ENCODE measurements around the gene CLRN2. TPM values are rescaled to one million over a fixed set of nuclear protein-coding genes. Genes with fewer than 3 reads are reported as not detected.
A peak's percentile ranks its signal among the peaks of the same experiment; 100 is the strongest.
"Not testable (repeated sequence)": the region's sequence is repeated elsewhere in the genome, so short reads cannot be mapped to it uniquely, and the experiment has no call there.

Gene CLRN2
- total RNA-seq, 1 donor from 2014 or later = not detected

DNA sequence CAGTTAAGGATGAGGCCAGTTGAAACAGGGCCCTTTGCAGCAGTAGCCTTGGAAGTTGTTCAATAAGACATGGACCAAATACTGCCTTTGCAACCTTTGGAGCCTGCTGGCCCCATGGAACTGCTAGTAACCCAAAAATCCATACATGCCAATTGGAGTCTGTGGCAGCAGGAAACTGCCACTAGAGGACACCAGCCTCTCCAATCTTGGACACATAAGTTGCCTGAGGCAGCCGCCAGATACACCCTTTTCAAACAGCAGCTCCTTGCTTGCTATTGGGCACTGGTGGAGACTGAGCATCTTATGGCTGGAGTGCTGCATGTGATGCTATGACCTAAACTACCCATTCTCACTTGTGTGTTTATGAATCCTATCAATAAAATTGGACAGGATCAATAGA, 47.2 kb downstream of the CLRN2 start:
- Mint-ChIP-seq H3K9me3 (no peaks in the 10 kb centered on the region), H3K4me3 (no peak overlapping the region), H3K27ac (no peak overlapping the region), H3K4me1 (ENCODE audit: unreplicated experiment) (no peaks in the 10 kb centered on the region), H3K36me3 (no peaks in the 10 kb centered on the region), H3K27me3 (no peaks in the 10 kb centered on the region)
- no peak for DNase-seq (ENCODE audit: extremely low spot score, unreplicated experiment)
- TF ChIP-seq, protein P1, sequence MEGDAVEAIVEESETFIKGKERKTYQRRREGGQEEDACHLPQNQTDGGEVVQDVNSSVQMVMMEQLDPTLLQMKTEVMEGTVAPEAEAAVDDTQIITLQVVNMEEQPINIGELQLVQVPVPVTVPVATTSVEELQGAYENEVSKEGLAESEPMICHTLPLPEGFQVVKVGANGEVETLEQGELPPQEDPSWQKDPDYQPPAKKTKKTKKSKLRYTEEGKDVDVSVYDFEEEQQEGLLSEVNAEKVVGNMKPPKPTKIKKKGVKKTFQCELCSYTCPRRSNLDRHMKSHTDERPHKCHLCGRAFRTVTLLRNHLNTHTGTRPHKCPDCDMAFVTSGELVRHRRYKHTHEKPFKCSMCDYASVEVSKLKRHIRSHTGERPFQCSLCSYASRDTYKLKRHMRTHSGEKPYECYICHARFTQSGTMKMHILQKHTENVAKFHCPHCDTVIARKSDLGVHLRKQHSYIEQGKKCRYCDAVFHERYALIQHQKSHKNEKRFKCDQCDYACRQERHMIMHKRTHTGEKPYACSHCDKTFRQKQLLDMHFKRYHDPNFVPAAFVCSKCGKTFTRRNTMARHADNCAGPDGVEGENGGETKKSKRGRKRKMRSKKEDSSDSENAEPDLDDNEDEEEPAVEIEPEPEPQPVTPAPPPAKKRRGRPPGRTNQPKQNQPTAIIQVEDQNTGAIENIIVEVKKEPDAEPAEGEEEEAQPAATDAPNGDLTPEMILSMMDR (conservative IDR thresholded peaks at IDR 0.05) = peak; percentile 23

DNA sequence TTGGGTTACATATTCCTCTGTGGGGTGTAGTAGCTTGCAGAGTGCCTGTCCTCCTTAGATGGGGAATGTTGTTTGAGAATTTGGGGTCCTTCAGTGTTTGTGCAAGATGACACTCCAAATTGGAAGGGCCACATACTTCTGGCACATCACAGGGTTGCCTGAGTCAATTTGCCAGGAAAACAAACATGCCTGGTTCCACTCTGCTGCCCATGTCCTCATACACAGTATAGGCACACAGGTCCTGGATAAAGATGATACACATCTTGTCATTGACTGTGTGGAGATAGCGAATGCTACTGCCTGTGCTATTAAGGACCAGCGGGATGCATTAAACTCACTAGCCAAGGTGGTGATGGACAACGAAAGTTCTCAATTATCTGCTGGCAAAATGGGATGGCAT, 50.9 kb downstream of the CLRN2 start:
- Mint-ChIP-seq H3K27ac (no peak overlapping the region), H3K27me3 (no peaks in the 10 kb centered on the region), H3K36me3 (no peaks in the 10 kb centered on the region), H3K4me1 (ENCODE audit: unreplicated experiment) (no peaks in the 10 kb centered on the region), H3K4me3 (no peak overlapping the region), H3K9me3 (no peaks in the 10 kb centered on the region)
- no peak for DNase-seq (ENCODE audit: extremely low spot score, unreplicated experiment)
- TF ChIP-seq, protein P1 (conservative IDR thresholded peaks at IDR 0.05) = no peak

DNA sequence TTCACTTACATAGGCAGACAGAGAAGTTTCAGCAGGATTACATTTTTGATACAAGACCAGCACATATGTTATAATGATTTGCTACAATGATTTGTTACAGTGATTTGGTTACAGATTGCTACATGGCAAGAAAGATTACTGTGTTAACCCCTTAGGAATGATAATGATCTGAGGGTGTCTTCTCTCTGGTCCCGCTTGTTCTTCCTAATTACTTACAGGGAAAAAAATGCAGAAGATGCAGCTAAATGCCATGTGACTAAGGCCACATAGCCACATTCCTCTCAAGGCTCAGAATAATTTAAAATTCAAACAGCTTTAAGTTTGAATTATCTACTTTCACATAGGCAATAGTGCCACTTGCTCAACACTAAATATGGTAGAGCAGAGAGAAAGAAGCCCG, 52.3 kb downstream of the CLRN2 start:
- TF ChIP-seq, protein P1 (conservative IDR thresholded peaks at IDR 0.05) = no peak
- no peaks in the 10 kb centered on the region for H3K27me3 Mint-ChIP-seq
- H3K36me3 Mint-ChIP-seq = no peaks in the 10 kb centered on the region
- no peaks in the 10 kb centered on the region for H3K9me3 Mint-ChIP-seq
- DNase-seq (ENCODE audit: extremely low spot score, unreplicated experiment) = no peak
- no peaks in the 10 kb centered on the region for H3K4me1 Mint-ChIP-seq (ENCODE audit: unreplicated experiment)
- no peak overlapping the region for H3K27ac Mint-ChIP-seq
- no peak overlapping the region for H3K4me3 Mint-ChIP-seq

DNA sequence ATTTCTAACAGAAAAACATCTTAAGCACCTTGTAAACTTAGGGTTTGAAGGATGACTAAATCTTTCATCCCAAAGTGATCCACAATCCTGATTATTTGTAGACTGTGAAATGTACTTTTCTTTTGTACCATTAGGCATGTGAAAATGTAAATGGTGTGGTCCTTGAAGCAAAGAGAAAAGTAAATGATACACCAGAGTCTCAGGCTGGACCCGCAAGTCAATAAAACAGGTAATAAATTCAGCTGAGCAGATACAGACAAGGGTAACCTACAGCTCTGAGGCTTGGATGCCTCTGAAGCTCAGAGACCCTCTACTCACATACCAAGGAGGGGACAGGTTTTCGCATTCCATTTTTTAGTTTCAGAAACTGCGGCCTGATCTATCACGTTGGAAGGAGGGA, 59.2 kb downstream of the CLRN2 start:
- H3K27me3 Mint-ChIP-seq = no peaks in the 10 kb centered on the region
- no peaks in the 10 kb centered on the region for H3K9me3 Mint-ChIP-seq
- no peak for DNase-seq (ENCODE audit: extremely low spot score, unreplicated experiment)
- TF ChIP-seq, protein P1 (conservative IDR thresholded peaks at IDR 0.05) = no peak
- no peaks in the 10 kb centered on the region for H3K36me3 Mint-ChIP-seq
- H3K4me1 Mint-ChIP-seq (ENCODE audit: unreplicated experiment) = peaks cover 11% of the 10 kb centered on the region
- no peak overlapping the region for H3K4me3 Mint-ChIP-seq
- H3K27ac Mint-ChIP-seq = no peak overlapping the region

DNA sequence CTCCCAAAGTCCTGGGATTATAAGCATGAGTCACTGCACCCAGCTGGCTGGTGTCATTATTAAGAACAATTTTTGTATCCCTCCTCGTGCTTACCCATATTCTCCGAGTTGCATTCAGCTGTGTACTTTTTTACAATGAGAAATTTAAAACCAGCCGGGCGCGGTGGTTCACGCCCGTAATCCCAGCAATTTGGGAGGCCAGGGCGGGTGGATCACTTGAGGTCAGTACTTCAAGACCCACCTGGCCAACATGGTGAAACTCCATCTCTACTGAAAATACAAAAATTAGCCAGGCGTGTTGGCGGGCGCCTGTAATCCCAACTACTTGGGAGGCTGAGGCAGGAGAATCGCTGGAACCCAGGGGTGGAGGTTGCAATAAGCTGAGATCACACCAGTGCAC, 60.2 kb downstream of the CLRN2 start:
- H3K4me1 Mint-ChIP-seq (ENCODE audit: unreplicated experiment) = peaks cover 11% of the 10 kb centered on the region
- H3K9me3 Mint-ChIP-seq = not testable (repeated sequence)

More for the DNA sequence above, 60.2 kb downstream of the CLRN2 start:
- H3K27ac Mint-ChIP-seq; H3K36me3 Mint-ChIP-seq; DNase-seq (ENCODE audit: extremely low spot score, unreplicated experiment); H3K4me3 Mint-ChIP-seq; H3K27me3 Mint-ChIP-seq: not testable (repeated sequence)

Other genes starting within 250 kb of the CLRN2 start
- gene QDPR, start 3.1 kb upstream of the CLRN2 start, total RNA-seq (ENCODE audit: low replicate concordance) = 50.2 and 52.4 TPM in 2 replicates
- 41.2 and 48.9 TPM in 2 replicates for gene LAP3, start 62.0 kb downstream of the CLRN2 start, total RNA-seq (ENCODE audit: low replicate concordance)
- 79.3 and 92.5 TPM in 2 replicates for gene MED28, start 99.5 kb downstream of the CLRN2 start, total RNA-seq (ENCODE audit: low replicate concordance)